Measurements from ENCODE around the gene CASS4. TPM values are rescaled to one million over a fixed set of nuclear protein-coding genes. Genes with fewer than 3 reads are reported as not detected.

Gene CASS4
- total and polyA plus RNA-seq, 9 of the 15 experiments (the other 6 are each of a cell fraction or from before 2014, with no cell fraction given): 8.1 to 53.8 (median 26.7) TPM

- peaks cover 3% of the 10 kb centered on the region for H3K9me1 ChIP-seq (ENCODE audit: control insufficient read depth, insufficient read depth, low read length)
- in situ Hi-C loops (cut with MboI) (no loop called here), intact Hi-C loops (cut with micrococcal nuclease) (no loop called here)
- H3K79me2 ChIP-seq (ENCODE audit: control insufficient read depth, insufficient read depth, low read length): peaks cover 92% of the 10 kb centered on the region
- H3K9me3 ChIP-seq (replicated peaks; ENCODE audit: control insufficient read depth, insufficient read depth, low read depth, low read length): no peaks in the 10 kb centered on the region
- FAIRE-seq: peak; percentile 61
- no peak overlapping the region; the same call in 1 of the 3 replicates for H3K27ac ChIP-seq (ENCODE audit: extremely low read depth, low read depth, low read length)
- no peak overlapping the region for H3K9ac ChIP-seq (ENCODE audit: insufficient read depth in 1 of 2, low read depth in 2 of 2, low read length in 2 of 2)
- no peak overlapping the region for H2AFZ ChIP-seq (ENCODE audit: low read depth, low read length)
- CTCF ChIA-PET (ENCODE audit: low intra/inter-chr PET ratio): no interaction called here
- BruUV-seq (replicated peaks): no TSS peak
- no peak for DNase-seq (ENCODE audit: extremely low read depth in 1 of 4, low spot score in 3 of 4)
- POLR2A ChIA-PET: interaction anchor here (0.6 to 1.2 kb wide), 2 partner anchors 27 to 1246 kb away, joined by 3 read pairs; partner anchors contain the start of gene FAM210B
- H3K27me3 ChIP-seq (ENCODE audit: control insufficient read depth in 2 of 2, insufficient read depth in 2 of 2, low read length in 2 of 2): no peaks in the 10 kb centered on the region
- no peak for ATAC-seq
- TF ChIP-seq NFE2L1 (tag; IDR thresholded peaks at IDR 0.05; ENCODE audit: borderline replicate concordance, low read depth) (peak; percentile 46; the same call in 1 of the 2 replicates), BACH1 (tag; IDR thresholded peaks at IDR 0.05) (peak; percentile 30; the same call in 1 of the 2 replicates), NFE2 (IDR thresholded peaks at IDR 0.05; ENCODE audit: low read depth) (peak; percentile 77), MAFF (IDR thresholded peaks at IDR 0.05; ENCODE audit: low read length) (peak; percentile 60), C11orf30 (IDR thresholded peaks at IDR 0.05; ENCODE audit: low read depth) (peak; percentile 79), ILK (tag; IDR thresholded peaks at IDR 0.05; ENCODE audit: borderline replicate concordance, low read depth) (no peak), PHTF2 (CRISPR knock-in tag; IDR thresholded peaks at IDR 0.05) (no peak), MAFK (IDR thresholded peaks at IDR 0.05; ENCODE audit: low read length) (peak; percentile 48; the same call in 1 of the 2 replicates), NELFE (IDR thresholded peaks at IDR 0.05; ENCODE audit: insufficient read depth, insufficient read length) (no peak), ZNF140 (CRISPR knock-in tag; IDR thresholded peaks at IDR 0.05) (no peak), MAFG (tag; conservative IDR thresholded peaks at IDR 0.05) (peak; percentile 84), ZNF316 (IDR thresholded peaks at IDR 0.05) (peak; percentile 84)
- TF ChIP-seq, protein P1, sequence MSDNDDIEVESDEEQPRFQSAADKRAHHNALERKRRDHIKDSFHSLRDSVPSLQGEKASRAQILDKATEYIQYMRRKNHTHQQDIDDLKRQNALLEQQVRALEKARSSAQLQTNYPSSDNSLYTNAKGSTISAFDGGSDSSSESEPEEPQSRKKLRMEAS (CRISPR knock-in tag; IDR thresholded peaks at IDR 0.05): no peak
- TF ChIP-seq, protein P2, sequence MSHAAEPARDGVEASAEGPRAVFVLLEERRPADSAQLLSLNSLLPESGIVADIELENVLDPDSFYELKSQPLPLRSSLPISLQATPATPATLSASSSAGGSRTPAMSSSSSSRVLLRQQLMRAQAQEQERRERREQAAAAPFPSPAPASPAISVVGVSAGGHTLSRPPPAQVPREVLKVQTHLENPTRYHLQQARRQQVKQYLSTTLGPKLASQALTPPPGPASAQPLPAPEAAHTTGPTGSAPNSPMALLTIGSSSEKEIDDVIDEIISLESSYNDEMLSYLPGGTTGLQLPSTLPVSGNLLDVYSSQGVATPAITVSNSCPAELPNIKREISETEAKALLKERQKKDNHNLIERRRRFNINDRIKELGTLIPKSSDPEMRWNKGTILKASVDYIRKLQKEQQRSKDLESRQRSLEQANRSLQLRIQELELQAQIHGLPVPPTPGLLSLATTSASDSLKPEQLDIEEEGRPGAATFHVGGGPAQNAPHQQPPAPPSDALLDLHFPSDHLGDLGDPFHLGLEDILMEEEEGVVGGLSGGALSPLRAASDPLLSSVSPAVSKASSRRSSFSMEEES (CRISPR knock-in tag; IDR thresholded peaks at IDR 0.05): no peak
- TF ChIP-seq, protein P3, sequence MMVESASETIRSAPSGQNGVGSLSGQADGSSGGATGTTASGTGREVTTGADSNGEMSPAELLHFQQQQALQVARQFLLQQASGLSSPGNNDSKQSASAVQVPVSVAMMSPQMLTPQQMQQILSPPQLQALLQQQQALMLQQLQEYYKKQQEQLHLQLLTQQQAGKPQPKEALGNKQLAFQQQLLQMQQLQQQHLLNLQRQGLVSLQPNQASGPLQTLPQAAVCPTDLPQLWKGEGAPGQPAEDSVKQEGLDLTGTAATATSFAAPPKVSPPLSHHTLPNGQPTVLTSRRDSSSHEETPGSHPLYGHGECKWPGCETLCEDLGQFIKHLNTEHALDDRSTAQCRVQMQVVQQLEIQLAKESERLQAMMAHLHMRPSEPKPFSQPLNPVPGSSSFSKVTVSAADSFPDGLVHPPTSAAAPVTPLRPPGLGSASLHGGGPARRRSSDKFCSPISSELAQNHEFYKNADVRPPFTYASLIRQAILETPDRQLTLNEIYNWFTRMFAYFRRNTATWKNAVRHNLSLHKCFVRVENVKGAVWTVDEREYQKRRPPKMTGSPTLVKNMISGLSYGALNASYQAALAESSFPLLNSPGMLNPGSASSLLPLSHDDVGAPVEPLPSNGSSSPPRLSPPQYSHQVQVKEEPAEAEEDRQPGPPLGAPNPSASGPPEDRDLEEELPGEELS (CRISPR knock-in tag; IDR thresholded peaks at IDR 0.05; ENCODE audit: borderline replicate concordance): no peak
- 78% methylated on average over 6 of the region's 6 CpGs for WGBS (ENCODE audit: insufficient coverage, low coverage, missing lambda C conversion rate)
- H3K36me3 ChIP-seq (ENCODE audit: control insufficient read depth, insufficient read depth, low read length): peaks cover 93% of the 10 kb centered on the region
- H3K4me1 ChIP-seq (replicated peaks in 1 of 2; ENCODE audit: control insufficient read depth in 2 of 2, insufficient read depth in 2 of 2, low read length in 2 of 2): peaks cover 0 to 23% of the 10 kb centered on the region in 2 experiments; a peak in 2 of 5 replicates
- no peak overlapping the region for H3K4me3 ChIP-seq
- no peak overlapping the region for H3K4me2 ChIP-seq (ENCODE audit: insufficient read depth, low read length)
- H4K20me1 ChIP-seq (replicated peaks; ENCODE audit: control insufficient read depth, insufficient read depth, low read length): no peaks in the 10 kb centered on the region
Measured at GRCh38 chr20:56386219-56386618, 25.8 kb upstream of the CASS4 start.
